ENCODE results near the gene MTURN. TPM values are rescaled to one million over a fixed set of nuclear protein-coding genes. Genes with fewer than 3 reads are reported as not detected.
A peak's percentile ranks its signal among the peaks of the same experiment; 100 is the strongest.

MTURN gene
- total RNA-seq, 2 donors from 2014 or later = 19.8 to 34.5 TPM

DNA sequence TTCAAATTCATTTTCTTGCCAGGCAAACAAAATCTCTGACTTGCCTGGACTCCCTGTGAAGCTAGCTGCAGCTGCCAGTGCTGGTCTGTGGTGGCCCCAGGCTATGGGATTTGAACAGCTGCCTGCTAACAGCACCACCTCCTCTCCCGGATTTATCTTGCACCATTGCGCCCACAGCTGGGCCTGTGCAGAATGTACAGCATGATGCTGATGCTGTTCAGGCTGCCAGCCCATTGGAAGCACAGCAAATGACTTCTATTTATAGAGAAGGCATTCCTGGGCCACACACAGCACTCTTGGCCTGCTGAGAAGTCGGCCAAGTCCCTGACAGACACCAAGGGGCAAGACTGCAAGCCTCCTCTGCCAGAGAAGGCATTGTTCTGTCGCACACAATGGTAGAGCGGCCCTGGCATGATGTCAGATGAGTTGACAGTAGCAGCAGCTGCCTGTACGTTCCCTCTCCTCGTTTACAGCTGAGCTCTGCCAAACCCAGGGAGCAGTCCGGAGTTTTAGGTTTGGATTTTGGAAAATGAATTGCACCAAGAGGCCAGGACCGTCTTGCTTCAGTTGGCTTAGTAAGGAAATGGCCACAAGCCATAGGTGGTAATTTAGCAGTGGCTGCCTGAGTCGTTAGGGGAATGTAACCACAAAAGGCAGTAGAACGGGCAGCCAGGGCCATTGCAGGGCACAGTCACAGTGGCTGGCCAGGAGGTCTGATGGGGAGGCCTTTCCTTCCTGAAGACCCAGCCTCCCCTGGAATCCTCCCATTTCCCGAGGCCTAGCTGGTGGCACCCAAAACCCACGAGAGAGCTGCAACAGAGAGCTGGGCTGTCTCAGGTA lies 38.5 kb downstream of the MTURN start:
- TF ChIP-seq, protein P1, sequence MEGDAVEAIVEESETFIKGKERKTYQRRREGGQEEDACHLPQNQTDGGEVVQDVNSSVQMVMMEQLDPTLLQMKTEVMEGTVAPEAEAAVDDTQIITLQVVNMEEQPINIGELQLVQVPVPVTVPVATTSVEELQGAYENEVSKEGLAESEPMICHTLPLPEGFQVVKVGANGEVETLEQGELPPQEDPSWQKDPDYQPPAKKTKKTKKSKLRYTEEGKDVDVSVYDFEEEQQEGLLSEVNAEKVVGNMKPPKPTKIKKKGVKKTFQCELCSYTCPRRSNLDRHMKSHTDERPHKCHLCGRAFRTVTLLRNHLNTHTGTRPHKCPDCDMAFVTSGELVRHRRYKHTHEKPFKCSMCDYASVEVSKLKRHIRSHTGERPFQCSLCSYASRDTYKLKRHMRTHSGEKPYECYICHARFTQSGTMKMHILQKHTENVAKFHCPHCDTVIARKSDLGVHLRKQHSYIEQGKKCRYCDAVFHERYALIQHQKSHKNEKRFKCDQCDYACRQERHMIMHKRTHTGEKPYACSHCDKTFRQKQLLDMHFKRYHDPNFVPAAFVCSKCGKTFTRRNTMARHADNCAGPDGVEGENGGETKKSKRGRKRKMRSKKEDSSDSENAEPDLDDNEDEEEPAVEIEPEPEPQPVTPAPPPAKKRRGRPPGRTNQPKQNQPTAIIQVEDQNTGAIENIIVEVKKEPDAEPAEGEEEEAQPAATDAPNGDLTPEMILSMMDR (IDR thresholded peaks at IDR 0.05) = peak in 4 of 7 experiments; percentile 19 to 35 (median 22)
- no peak for TF ChIP-seq POLR2A (IDR thresholded peaks at IDR 0.05)
- Histone ChIP-seq H3K27ac (peak overlapping the region; percentile 26 to 35 (median 30)), H3K36me3 (replicated peaks in 1 of 2; ENCODE audit: insufficient read depth in 1 of 2, low read depth in 2 of 2) (no peaks in the 10 kb centered on the region), H3K27me3 (no peaks in the 10 kb centered on the region), H3K4me1 (peaks cover 36% of the 10 kb centered on the region), H3K9me3 (no peaks in the 10 kb centered on the region), H3K4me3 (no peak overlapping the region)
- WGBS, 2 donors = 62 to 65% methylated on average over 10 to 13 of the region's 13 CpGs
- intact Hi-C loops (cut with DNase I) = no loop called here
- ATAC-seq (peak; percentile 86), DNase-seq (peak; percentile 74 to 88 (median 88))

DNA sequence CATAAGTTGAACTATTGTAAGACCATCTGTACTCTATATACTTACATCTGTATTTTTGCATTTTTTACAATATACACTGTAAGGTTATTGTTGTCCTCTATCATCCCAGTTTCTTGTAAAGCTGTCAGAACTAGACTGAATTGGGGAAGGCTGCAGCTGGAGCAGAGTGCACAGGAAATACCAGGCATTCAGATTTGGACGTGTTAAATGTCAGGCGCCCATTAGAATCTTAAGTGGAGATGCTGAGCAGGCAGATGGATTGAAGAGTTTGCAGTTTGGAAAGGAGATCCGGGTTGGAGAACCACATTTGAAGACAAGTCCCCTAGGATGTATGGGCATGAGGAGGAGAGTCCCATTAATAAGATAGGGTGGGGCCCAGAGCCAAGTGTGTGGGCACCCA lies 40.4 kb downstream of the MTURN start:
- TF ChIP-seq, protein P1 (IDR thresholded peaks at IDR 0.05) = no peak
- TF ChIP-seq POLR2A (IDR thresholded peaks at IDR 0.05) = no peak
- no peak for ATAC-seq
- Histone ChIP-seq H3K27me3 (no peaks in the 10 kb centered on the region), H3K9me3 (no peaks in the 10 kb centered on the region), H3K27ac (no peak overlapping the region), H3K36me3 (replicated peaks in 1 of 2; ENCODE audit: insufficient read depth in 1 of 2, low read depth in 2 of 2) (no peaks in the 10 kb centered on the region), H3K4me3 (no peak overlapping the region), H3K4me1 (peaks cover 48% of the 10 kb centered on the region)
- intact Hi-C loops (cut with DNase I) = no loop called here
- no peak for DNase-seq
- 63 to 71% methylated on average over 3 of the region's 3 CpGs for WGBS, 2 donors

DNA sequence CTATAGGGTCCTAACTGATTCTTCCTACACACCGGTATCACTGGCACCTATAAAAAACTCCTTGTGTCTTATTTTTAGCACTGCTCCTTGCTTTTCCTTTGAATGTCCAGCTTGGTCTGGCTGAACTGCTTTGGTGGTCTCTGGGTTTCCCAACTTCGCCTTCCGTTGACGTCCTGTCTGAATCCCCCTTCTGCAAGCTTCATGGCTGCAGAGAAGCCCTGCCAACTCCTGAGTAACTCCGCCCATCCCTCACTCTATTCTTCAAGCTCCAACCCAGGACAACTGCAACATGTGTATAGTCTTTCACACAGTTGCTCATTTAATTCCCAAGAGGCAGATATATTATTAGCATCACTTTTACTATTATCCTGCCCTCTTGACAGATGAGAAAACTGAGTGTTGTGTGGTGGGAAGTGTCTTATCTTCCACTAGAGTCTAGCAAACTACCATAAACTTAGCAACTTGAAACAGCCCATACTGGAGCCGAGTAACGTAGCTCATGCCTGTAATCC lies 40.9 kb downstream of the MTURN start:
- no peak for TF ChIP-seq POLR2A (IDR thresholded peaks at IDR 0.05)
- TF ChIP-seq, protein P1 (IDR thresholded peaks at IDR 0.05) = no peak
- Histone ChIP-seq H3K9me3 (no peaks in the 10 kb centered on the region), H3K36me3 (replicated peaks in 1 of 2; ENCODE audit: insufficient read depth in 1 of 2, low read depth in 2 of 2) (no peaks in the 10 kb centered on the region), H3K27me3 (no peaks in the 10 kb centered on the region), H3K27ac (no peak overlapping the region), H3K4me3 (no peak overlapping the region), H3K4me1 (peaks cover 48% of the 10 kb centered on the region)
- WGBS, 2 donors = 92 to 95% methylated on average over 7 of the region's 7 CpGs
- intact Hi-C loops (cut with DNase I) = no loop called here
- DNase-seq (no peak), ATAC-seq (no peak)

DNA sequence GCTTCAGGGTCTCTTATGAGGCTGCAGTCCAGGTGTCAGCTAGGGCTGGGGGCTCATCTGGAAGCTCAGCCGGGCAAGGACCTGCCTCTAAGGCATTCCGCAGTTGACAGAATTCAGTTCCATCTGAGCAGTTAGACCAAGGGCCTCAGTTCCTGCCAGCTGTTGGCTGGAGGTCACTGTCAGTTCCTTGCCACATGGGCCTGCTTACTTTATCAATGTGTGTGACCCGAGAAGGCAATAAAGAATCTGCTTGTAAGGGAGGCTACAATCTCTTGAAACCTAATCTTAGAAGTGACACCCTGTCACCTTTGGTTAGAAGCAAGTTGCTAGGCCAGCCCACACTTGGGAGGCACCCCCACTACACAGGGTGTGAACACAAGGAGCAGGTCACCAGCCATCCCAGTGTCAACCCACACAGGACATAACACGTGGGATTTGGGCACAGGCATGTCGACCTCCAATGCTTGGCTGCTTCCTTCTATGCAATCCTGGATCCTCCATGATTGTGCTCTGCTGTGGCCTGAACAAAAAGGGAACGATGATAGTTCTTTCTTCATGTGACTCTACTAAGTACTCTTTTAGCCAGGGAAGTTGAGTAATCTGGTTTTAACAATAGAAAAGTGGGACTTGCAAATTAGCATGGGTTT lies 41.8 kb downstream of the MTURN start:
- Histone ChIP-seq H3K36me3 (replicated peaks in 1 of 2; ENCODE audit: insufficient read depth in 1 of 2, low read depth in 2 of 2) (no peaks in the 10 kb centered on the region), H3K27ac (no peak overlapping the region), H3K4me3 (no peak overlapping the region), H3K9me3 (no peaks in the 10 kb centered on the region), H3K4me1 (peaks cover 50% of the 10 kb centered on the region), H3K27me3 (no peaks in the 10 kb centered on the region)
- ATAC-seq (no peak), DNase-seq (no peak)
- intact Hi-C loops (cut with DNase I) = no loop called here
- 85 to 93% methylated on average over 6 of the region's 6 CpGs for WGBS, 2 donors
- TF ChIP-seq POLR2A (IDR thresholded peaks at IDR 0.05) = no peak
- TF ChIP-seq, protein P1 (IDR thresholded peaks at IDR 0.05) = no peak
